Activated CD4-positive, alpha-beta T cell treated with anti-CD3 and anti-CD28 coated beads, Interleukin-10, Interleukin-2, amounts not matched to agents 100 ng/mL and 50 ng/mL, durations not matched to agents 16 hours and 8 hours (primary cell): Measurements from ENCODE around the gene HSPB7.

Experiments used
- DNase-seq: peaks from one replicate; pipeline ENCODE4 v3.0.0-alpha.2; 2020

The HSPB7 gene

GRCh38 chr1:15973772-15974171 is 44.1 kb downstream of the HSPB7 start:
- no peak for DNase-seq

DNA sequence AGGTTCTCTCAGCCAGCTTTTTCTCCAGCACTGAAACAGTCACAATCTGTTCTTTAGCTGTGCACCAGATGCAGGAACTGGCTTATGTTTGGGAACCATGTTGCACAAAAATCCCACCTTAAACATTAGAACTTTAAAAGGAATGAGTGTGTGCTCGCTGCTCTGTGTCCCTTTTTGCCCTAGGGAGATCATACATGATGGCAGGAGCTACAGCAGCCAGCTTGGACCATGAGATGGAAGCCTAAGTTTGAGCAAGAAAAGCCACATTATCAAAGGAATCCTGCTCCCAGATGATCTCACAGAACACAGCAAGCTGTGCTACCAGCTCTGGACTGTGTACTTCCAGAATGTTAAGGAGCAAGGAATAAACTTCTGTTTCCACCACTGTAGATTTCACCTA is 45.4 kb downstream of the HSPB7 start:
- DNase-seq: no peak

GRCh38 chr1:15970911-15971310 is 46.9 kb downstream of the HSPB7 start:
- DNase-seq: no peak

- no peak for DNase-seq
These were observed 48.4 kb downstream of the HSPB7 start for GRCh38 chr1:15969321-15969880.

- DNase-seq: no peak
These were observed 49.7 kb downstream of the HSPB7 start for GRCh38 chr1:15968172-15968571.

GRCh38 chr1:15966956-15967344 is 50.9 kb downstream of the HSPB7 start:
- no peak for DNase-seq

- peak; percentile 96 for DNase-seq
These were observed 51.5 kb downstream of the HSPB7 start for GRCh38 chr1:15966081-15966955.

DNA sequence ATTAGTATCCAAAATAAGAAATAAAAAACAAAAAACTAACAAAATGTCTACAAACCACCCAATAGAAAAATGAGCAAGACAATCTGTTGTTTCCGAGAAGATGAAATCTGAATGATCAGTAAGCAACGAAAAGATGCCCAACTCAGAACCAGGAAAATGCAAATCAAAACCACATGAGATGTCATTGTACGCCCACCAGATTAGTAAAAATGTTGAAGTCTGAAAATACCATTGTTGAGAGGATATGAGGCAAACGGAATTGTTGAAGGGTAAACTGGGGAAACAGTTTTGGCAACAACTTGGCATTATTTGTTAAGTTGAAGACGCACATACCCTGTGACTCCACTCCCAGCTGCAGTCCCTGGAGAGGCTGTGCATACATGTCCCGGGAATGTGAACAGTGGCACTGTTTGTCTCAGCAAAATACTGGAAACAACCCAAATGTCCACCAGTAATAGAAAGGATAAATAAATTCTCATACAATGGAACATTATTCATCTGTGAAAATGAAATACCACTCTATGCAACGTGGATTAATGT is 52.5 kb downstream of the HSPB7 start:
- peak; percentile 86 for DNase-seq
